Fibroblast of mammary gland (primary cell): ENCODE data around the gene TUG1.

Experiments
- DNase-seq: peaks from one replicate; pipeline ENCODE4 v3.0.0-alpha.2; 2010; ENCODE audit warnings: low read depth
- H3K4me3 ChIP-seq: 2 replicates; pipeline ENCODE4 v1.5.1; 2011; ENCODE audit warnings: low read depth, mild to moderate bottlenecking, low read length, moderate library complexity; ENCODE audit not compliant: control insufficient read depth
- TF ChIP-seq, protein P1 (sequence below): conservative IDR thresholded peaks from 2 replicates; pipeline ENCODE4 v1.5.1; 2011; ENCODE audit warnings: low read depth, low read length, inconsistent platforms; ENCODE audit not compliant: control insufficient read depth, insufficient read depth

Gene TUG1

DNA sequence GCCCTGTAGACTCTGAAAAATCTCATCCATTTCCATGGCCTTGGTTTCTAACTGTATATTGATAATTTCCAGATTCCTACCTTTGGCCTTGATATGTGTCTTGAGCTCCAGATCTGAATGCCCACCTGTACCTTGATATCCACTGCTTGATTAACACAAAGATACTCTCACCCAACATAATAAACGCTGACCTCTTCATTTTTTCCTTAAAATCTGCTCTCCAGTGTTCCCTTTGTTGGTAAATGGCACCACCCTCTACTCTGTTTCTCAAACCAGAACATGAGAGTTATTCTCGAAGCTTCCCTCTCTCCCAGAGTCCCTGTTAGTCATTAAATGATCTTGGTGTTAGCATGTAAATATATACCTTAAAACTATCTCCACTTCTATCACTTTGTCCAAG, 13.4 kb downstream of the TUG1 start:
- TF ChIP-seq, protein P1, sequence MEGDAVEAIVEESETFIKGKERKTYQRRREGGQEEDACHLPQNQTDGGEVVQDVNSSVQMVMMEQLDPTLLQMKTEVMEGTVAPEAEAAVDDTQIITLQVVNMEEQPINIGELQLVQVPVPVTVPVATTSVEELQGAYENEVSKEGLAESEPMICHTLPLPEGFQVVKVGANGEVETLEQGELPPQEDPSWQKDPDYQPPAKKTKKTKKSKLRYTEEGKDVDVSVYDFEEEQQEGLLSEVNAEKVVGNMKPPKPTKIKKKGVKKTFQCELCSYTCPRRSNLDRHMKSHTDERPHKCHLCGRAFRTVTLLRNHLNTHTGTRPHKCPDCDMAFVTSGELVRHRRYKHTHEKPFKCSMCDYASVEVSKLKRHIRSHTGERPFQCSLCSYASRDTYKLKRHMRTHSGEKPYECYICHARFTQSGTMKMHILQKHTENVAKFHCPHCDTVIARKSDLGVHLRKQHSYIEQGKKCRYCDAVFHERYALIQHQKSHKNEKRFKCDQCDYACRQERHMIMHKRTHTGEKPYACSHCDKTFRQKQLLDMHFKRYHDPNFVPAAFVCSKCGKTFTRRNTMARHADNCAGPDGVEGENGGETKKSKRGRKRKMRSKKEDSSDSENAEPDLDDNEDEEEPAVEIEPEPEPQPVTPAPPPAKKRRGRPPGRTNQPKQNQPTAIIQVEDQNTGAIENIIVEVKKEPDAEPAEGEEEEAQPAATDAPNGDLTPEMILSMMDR = no peak
- no peak for DNase-seq
- H3K4me3 ChIP-seq = no peak overlapping the region

GRCh38 chr22:30984317-30984716, 15.3 kb downstream of the TUG1 start:
- DNase-seq = no peak
- H3K4me3 ChIP-seq = no peak overlapping the region
- TF ChIP-seq, protein P1 = no peak

DNA sequence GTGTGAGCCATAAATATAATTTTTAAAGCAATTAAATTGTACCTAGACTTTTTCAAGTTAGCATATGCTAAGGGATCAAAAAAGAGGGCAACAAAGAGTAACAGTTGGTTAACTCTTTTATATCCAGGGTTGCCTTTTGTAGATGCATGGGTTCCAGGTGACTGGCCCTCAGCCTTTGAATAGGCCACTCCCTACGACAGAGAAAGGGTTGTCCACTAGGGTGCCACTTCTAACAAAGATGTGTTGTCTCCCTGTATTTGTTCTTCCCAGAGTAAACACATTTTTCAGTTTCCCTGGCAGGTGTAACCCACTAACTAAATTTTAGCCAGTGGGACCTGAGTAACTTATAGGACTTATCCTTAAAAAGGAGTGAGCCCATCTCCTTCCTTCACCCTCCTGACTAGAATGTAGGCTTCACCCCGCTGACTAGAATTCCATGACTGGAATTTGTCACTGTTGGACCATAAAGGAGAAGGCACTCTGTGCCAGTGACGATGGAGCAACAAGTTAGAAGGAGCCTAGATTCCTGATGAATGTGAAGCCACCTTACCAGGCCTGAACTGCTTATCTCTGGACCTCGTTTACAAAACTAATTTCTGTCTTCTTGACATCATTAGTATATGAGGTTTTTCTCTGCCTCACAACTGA, 16.6 kb downstream of the TUG1 start:
- DNase-seq = no peak
- TF ChIP-seq, protein P1 = no peak

GRCh38 chr22:30989474-30989873, 20.4 kb downstream of the TUG1 start:
- DNase-seq = no peak
- H3K4me3 ChIP-seq = no peak overlapping the region

More for the DNA sequence above, 16.6 kb downstream of the TUG1 start:
- no peak overlapping the region for H3K4me3 ChIP-seq

GRCh38 chr22:30990690-30991089, 21.6 kb downstream of the TUG1 start:
- TF ChIP-seq, protein P1 = no peak
- no peak for DNase-seq
- H3K4me3 ChIP-seq = no peak overlapping the region

More at GRCh38 chr22:30989474-30989873, 20.4 kb downstream of the TUG1 start:
- TF ChIP-seq, protein P1 = no peak

- TF ChIP-seq, protein P1 = no peak
- DNase-seq = no peak
- H3K4me3 ChIP-seq = no peak overlapping the region
Observed at GRCh38 chr22:30992565-30992964, 23.5 kb downstream of the TUG1 start.
